HG03520 (cell line): ENCODE measurements around the gene FSTL4.

Source experiments
- ATAC-seq: cut with Tn5 transposase; IDR thresholded peaks from one replicate; pipeline ENCODE4 v1.9.1; 2021; ENCODE audit warnings: mild to moderate bottlenecking, moderate library complexity; ENCODE audit not compliant: unreplicated experiment

FSTL4 gene

DNA sequence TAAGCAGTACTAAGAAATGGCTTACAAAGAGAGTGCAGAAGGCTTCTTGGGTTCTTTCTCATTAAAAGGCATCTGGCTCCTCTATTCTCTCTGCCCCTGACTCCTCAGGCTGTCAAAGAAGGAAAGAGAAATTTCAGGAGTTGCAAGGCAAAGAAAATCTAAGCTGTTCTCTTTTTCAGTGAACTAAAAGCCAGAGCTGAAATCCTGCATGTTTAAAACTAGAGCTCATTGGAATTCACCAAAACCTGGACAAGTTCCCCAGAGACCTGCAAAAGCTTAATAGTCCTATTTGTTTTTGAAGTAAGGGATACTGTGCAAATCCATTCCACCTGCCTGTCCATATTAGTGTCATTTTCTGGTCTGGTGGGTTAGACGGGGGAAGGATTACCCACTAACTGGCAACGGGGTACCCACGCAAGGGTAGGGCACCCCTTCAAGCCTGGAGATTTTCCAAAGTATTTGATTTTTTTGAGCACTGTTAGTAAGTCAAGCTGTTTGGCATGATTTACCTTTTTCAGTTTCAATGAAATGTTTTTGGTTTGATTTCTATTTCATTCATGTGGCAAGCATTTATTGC is 179.3 kb downstream of the FSTL4 start:
- ATAC-seq, result no peak

DNA sequence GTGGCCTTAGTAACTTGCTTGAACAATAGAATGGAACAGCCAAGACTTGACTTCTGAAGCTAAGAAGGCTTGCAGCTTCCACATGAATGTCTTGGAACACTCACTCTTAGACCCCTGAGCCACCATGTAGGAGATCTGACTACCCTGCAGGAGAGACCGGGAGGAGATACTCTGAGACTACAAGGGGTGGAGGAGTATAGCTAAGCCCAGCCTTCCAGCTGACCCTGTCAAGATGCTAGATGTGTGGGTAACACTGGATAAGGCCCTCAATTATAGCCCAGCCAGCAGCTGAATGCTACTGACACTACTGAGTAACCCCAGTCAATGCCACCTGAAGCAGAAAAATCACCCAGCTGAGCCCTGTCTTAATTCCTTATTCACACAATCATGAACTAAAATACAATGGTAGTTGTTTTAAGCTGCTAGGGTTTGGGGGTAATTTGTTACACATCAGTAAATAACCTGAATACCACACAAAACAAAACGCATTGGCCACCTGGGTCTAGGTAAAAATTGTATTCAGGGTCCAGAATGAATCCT is 180.9 kb downstream of the FSTL4 start:
- no peak for ATAC-seq

DNA sequence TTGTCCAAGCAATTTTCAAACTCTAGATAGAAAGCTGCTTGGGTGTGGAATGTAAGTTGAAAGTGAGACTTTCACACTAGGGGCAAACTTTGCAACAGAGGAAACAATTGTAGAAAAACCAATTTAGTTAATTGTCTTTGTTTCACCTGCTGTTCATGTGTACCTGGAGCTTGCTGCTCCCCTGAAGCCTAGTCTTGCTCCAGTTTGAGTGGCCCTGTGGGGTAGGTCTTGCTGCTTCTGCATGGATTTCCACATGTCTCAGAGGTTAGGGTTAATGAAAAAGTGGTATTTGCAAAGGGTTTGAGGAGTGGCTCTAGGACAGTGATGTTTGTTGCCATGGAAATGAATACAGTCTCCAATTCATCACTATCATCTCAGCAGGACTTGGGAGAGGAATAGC is 182.2 kb downstream of the FSTL4 start:
- no peak for ATAC-seq

DNA sequence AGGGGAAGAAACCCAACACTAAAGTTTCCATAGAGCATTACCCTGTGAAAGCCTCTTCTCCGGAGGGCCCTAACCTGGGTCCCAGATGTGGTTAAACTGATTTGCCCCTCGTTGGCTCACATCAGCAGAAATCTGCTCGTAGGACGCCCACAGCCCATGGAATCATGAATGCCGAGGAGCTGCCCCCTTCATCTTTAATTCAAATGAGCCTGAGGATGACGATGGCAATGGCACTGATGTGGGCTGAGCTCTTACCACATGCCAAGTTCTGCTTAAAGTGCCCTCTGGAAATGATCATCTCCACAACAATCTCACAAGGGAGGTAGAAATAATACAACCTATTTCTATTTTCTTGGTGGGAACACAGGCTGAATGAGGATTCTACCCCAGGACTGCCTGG is 183.3 kb downstream of the FSTL4 start:
- no peak for ATAC-seq

DNA sequence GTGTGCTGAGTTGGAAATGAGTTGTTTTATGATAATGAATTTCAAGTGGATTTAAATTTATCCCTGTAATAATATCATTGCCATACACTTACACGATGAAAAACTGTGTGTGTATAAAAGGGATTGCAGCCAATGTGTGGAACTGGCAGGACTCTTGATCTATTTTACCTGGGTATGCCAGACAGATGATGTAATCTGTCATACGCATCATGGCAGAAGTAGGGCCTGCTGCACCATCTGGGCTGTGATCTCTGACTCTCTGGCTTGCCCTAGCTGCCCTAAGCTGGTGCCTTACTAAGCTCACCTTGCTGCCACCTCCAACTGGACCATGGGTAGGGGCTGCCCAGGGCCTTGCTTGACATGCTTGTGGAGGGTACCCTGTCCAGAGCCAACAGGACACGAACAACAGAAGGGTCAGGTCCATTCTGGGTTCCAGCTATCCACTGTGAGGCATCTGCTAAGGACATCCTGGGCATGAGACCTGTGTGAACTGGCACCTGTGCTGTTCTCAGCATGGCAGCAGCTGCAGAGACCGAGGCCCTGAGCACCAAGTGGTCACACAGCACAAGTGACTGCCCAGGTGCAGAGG is 184.2 kb downstream of the FSTL4 start:
- no peak for ATAC-seq

DNA sequence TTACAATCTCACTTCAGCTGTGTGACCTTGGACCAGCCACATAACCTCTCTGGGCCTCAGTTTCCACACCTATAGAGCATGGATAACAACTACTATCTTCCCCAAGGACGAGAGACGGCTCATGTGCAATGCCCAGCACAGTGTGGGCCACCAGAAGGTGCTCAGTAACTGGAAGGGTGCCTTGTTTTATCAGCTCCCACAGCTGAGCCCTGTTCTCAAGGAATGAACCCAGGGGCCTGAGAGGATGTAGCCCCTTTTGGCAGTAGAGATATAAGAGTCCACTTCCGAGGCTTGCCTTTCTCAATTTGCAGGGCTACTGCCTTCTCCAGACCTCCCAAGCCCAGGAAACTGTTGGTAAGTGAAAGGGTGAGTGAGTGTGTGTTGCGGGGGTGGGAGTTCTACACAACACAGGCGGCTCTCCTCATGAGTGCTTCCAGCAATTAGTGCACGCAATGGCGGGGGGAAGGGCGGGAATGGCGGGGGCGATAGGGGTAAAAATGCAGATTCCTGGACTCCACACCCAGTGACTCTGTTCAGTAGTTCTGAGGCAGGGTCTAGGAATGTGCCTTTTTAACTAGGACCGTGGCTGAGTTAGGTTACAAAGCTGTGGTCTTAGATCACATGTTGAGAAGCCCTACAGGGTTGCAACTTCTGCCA is 185.1 kb downstream of the FSTL4 start:
- ATAC-seq, result no peak

DNA sequence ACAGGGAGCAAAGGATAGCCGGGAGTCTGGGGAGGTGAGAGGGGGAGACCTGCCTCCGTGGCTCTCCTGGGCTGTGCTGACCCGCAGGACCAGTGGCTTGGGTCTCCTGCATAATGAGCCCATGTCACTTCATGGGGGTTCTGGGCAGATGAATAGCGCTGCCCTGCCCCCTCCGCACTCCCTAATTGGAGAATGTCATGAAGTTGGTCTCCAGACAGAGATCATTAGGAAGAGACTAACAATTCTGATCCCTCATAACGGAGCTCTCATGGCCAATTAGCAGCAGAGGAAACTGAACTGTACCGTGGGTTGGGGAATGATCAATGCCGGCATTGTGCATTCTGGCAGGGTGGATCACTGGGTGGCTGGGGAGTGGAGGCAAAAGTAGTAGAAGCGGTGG is 186.1 kb downstream of the FSTL4 start:
- no peak for ATAC-seq

DNA sequence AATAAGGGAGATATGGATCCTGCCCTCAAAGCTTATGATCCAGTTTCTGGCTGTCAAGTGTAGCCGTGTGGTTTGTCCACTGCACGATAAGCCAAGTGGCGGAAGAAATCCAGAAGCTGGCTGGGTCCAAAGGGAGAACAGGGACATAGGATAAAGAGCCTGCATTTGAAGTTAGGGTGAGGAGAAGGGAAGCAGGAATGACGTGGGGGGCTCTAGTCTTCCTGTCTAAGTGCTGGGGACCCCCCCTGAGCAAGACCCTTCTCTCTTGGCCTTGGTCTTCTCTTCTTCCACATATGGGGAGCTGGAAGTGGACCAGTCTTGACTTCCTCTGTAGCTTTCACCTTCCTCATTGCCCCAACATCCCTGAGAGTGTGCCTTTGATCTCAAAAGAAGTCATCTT is 186.6 kb downstream of the FSTL4 start:
- ATAC-seq, result no peak

DNA sequence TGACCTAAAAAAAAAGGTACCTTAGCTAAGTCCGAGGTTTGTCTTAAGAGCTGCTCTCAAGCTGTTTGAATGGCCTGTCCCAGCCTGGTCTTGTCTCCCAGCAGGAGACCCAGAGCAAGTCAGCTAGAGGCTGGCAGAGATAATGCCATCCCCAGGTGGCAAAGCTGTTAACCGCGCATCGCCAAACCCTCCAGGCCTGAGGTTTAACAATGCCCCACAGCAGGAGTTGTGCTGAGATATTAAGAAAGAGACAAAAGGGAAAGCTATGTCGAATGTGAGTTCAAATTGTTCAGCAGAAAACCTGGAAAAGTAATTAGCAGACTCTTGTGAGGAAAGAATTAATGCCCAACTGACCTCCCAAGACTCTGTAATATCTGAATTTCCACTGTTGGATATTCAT is 187.1 kb downstream of the FSTL4 start:
- no peak for ATAC-seq

DNA sequence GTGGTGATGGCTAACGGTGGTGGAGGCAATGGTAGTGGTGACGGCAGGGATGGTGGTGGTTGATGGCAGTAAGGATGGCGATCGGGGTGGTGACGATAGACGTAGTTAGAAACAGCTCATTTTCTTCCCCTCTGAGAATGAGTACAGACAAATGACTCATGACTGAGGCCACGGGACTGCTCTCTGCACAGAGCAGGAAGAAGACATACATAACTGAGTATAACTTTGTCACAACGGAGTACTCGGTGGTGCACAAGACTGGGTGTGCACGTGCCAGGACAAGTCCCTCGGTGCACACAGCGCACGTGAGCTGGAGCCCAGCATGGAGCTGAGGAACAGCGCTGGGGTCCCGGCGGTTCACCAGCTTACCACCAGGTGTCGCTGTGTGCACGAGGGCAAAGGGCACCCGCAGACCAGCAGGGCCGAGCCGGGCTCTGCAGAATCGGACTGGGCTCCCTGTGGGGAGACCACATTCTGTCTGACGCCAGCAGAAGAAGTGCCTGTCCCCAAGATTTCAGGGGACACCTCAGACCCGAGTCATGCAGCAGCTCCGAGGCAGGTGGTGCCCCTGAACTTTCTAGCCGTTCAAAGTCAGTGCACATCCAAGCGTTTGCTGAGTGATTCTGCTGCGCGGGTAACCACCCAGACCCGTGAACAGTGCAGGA is 188.6 kb downstream of the FSTL4 start:
- peak; percentile 68 for ATAC-seq

DNA sequence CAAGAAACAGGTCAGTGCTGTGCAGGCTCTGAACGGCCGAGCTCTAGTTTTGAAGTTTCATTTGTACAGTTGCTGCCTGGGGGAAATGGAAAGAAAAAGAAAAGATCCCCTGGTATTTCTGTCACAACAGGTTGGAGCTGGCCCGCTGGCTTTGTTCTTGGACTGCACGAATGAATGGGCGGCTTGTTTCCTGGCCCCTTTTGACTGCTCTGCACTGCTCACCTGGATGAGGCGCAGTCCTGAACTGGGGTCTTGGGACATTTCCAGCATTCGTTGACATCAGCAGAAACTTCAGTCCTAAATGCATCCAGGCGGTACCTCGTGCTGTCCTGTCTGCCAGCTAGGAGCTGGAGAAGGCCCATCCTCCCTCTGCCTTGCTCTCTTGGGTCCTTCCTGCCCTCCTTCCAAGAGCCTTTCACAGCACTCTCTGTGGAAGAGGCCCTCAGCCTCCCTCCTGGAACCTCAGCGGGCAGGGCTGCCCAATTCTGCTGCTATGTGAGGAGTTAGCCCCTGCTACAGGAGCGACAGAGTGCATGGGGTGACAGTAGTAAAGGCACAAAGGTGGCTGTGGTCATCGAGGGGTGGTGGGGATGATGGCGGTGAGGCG is 189.2 kb downstream of the FSTL4 start:
- no peak for ATAC-seq

DNA sequence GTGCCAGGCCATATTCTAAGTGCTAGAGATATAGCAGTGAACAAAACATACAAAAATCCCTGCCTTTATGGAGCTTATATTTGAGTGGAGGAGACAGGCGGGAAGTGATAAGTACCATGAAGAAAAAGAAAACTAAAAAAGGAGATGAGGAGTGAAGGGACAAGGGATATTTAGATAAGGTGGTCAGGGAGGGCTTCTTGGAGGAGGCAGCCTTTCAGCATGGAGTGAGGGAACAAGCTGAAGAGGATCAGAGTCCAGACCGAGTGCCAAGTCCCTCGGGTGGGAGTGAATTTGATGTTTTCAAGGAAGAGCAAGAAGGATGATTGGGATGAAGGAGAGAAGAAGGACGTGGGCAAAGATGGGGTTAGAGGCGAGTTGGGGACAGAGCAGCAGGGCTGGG is 190.5 kb downstream of the FSTL4 start:
- ATAC-seq, result no peak

DNA sequence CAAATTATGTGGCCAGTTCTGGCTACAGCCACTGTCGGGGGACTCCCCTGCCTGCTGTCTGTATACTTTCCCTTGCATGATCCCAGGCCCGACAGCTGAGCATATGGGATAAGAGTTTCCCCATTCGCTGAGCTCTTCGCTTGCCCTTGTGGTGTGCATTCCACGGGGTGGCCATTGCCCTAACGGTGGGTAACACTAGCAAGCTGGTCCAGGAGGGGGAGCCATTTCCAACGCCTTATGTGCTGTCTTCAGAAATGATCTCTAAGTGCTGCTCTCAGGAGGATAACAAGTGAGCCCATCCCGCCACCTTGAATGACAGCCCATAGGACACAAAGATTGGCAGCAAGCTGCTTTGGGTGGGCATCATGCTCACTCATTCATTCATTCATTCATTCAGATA is 190.9 kb downstream of the FSTL4 start:
- ATAC-seq, result no peak

DNA sequence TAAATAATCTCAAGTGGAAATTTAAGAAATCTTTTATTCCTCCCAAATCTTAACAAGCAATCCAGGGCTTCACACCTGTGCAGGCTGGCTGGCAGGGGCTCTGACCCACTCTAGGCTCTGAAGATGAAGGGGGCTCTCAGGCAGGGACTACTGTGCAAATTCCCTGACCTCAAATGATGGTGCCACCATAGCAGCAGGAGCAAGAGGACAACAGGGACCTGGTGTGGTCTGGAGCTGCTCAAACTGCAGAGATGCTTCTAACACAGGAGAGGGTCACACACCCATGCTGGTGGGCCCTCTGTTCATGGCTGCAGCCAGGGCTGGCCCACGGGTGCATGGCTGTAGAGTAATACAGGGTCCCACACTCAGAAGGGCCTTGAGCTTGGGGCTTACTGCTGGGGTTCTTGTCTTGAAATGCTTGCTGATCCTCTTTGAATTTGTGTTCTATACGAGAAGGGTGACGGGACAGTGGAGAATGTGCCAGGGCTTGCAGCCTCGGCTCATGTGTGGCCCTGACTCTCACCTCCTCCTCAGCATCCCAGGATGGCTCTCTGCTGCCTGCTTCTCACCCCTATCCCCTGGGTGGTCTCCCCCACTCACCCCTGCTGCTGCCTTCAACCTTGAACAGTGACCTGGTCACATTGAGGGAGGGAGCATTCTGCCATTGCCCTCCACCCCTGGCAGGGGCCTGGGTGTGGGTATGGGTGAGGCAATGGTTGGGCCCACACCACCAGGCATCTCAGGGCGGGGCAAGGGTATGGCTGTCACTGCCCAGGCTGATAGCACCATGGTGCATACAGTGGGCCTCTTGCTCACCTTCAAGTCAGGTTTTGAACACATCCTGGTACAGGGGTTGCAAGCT is 191.7 kb downstream of the FSTL4 start:
- ATAC-seq, result no peak

DNA sequence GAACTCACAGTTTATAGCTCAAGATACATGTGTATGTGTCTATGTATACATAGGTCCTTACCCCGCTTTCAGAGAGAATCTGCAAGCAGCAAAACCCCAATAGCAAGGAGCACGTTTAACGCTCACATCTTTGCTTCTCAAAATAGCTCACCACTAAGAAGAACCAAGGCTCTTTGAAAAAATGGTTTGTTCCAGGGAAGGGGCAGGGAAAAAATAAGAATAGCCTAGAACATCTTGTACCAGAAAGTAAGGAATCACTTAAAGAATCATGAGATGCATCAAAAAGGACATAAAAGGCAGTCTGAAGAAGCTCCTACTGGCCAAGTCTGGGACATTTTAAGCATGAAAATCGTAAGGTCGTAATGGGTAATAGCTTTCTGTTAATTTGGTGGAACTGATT is 196.4 kb downstream of the FSTL4 start:
- ATAC-seq, result no peak

DNA sequence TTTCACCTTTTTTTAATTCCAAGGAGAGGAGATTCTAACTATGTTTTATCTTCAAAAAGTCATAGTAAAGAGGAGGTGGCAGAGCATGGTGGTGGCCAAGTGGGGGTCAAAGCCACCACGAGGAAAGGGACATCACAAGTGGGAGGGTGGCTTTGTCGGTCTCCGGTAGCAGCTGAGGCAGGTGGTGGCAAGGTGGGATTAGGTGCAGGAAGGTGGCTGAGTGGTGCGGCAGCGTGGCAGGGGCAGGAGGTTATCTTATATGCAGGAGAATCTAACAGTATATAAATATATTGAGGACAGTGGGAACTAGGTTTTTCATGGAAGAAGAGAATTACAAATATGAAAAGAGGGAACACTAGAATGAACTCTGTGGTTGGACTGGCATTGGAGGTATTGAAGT is 196.8 kb downstream of the FSTL4 start:
- ATAC-seq, result no peak

DNA sequence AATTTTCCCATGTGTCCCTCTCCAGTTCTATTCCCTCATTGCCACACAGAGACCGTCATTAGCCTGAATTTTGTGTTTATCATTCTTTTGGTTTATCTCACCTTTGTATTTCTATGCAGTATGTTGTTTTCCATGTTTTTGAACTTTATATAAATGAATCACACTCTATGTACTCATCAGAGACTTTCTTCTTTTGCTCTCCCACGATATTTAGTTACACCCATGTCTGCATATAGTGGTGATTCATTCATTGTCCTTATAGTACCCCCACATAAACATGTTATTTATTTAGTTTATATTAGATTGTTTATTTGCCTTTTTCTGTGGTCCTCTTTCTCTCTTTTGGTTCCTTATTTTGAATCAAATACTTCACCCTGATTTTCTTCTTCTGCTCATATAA is 199.7 kb downstream of the FSTL4 start:
- no peak for ATAC-seq

DNA sequence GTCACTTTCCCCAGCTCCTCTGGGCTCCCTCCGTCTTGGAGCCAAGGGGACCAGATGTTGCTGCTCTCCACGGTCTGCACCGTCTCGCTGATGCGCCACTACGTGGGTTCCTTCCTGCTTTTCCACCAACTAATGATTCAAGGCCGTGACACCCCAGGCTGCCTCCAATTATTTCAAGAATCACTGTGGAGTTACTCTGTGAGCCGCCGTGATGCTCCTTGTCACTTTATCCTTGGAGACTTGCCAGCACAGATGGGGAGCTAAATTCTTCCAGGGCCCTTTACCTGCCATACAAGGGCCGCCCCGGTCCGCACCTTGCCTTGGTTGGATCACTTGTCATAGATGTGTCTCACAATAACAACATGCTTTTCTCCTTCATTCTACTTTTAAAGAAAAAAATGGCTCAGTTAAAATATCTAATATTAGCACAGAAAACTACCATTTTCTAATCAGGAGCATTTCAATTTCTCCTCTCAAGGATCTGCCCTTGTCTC is 202.0 kb downstream of the FSTL4 start:
- no peak for ATAC-seq

DNA sequence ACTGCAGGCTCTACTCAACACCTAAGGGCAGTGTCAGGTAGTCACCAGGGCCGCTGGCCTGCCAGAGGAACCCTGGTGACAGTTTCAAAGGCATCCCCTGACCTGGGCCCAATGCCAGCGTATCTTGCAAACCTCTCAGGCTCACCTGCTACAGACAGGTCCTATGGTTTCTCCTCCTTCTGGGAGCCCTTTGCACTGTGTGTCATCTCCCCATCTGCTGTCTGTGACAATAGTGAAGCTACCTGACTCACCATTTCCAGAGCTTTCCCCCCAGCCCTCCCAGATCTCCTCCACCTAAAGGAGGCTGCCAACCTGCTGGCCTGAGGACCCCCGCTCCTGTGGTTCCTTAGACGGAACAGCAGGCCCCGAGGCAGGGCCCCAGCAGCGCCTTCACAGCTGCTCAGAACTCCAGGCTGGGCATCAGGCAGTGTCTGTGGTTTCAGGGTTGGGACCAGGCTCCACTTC is 203.1 kb downstream of the FSTL4 start:
- no peak for ATAC-seq

DNA sequence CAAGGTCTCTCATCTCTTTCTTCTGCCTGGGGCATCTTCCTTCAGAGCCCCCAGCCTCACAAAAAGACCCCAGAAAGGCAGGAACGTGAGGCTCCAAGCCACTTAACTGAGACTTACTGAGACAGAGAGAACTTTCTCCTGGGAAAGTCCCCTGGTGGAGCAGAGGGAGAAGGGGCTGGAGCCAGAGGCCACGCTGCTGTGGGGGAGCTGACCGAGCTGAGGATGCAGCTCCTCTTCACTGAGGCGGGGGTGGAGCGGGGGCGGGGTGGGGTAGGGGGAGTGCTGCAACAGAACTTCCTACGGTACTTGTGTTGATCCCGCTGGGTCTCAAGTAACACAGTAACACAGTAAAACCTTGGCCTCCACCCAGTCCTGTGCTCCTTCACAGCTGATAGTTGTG is 204.0 kb downstream of the FSTL4 start:
- ATAC-seq, result no peak
